PC-3 (cell line): ENCODE data around the gene MAN1B1. TPM values are rescaled to one million over a fixed set of nuclear protein-coding genes. Genes with fewer than 3 reads are reported as not detected.

Experiments
- ATAC-seq: fragments of 200-7000 bp; cut with Tn5 transposase; 2 replicates; pipeline ENCODE4 v1.9.1; 2020; ENCODE audit warnings: mild to moderate bottlenecking, moderate library complexity
- BruUV-seq: library from RNA; stranded (reverse); fragments of 400-500 nt; replicated peaks from 2 replicates; lab custom pipeline; 2021; lab: Mats Ljungman, UMichigan
- CTCF ChIA-PET: fragments of 300-600 bp; sonication (Branson Sonifier 250); formaldehyde crosslinking; loops from one replicate; lab custom pipeline; 2022; ENCODE audit warnings: antibody characterized with exemption; lab: Charles Lee
- POLR2A ChIA-PET: fragments of 300-600 bp; sonication (Branson Sonifier 250); formaldehyde crosslinking; loops from one replicate; lab custom pipeline; 2022; ENCODE audit warnings: antibody characterized with exemption; ENCODE audit not compliant: unreplicated experiment; lab: Charles Lee
- DNase-seq: peaks from one replicate; pipeline ENCODE4 v3.0.0-alpha.2; 2015
- H2AFZ ChIP-seq: fragments of 300-600 bp; sonication (generic); 2 replicates; pipeline ENCODE4 v1.6.0; 2016; ENCODE audit warnings: antibody characterized with exemption, low read length
- H3F3A ChIP-seq: fragments of 300-600 bp; sonication (generic); one replicate; pipeline ENCODE4 v1.6.0; 2017; ENCODE audit warnings: antibody characterized with exemption, low read length, control low read depth, mild to moderate bottlenecking; ENCODE audit not compliant: unreplicated experiment
- H3K27ac ChIP-seq: fragments of 300-600 bp; sonication (generic); 2 replicates; pipeline ENCODE4 v1.5.1; 2016; ENCODE audit warnings: mild to moderate bottlenecking, low read length
- H3K27me3 ChIP-seq: fragments of 300-600 bp; sonication (generic); 2 replicates; pipeline ENCODE4 v1.6.1; 2016; ENCODE audit warnings: low read length, mixed read lengths
- H3K36me3 ChIP-seq: fragments of 300-600 bp; sonication (generic); 2 replicates; pipeline ENCODE4 v1.6.1; 2016; ENCODE audit warnings: low read depth, mixed run types, low read length, mixed read lengths
- H3K4me1 ChIP-seq: fragments of 300-600 bp; sonication (generic); 2 replicates; pipeline ENCODE4 v1.5.1; 2016; ENCODE audit warnings: low read length; ENCODE audit not compliant: insufficient read depth
- H3K4me2 ChIP-seq: fragments of 300-600 bp; sonication (generic); 2 replicates; pipeline ENCODE4 v1.6.0; 2016; ENCODE audit warnings: low read length
- H3K4me3 ChIP-seq: fragments of 300-600 bp; sonication (generic); 2 replicates; pipeline ENCODE4 v1.5.1; 2016; ENCODE audit warnings: mild to moderate bottlenecking, low read length, mixed read lengths
- H3K79me2 ChIP-seq: fragments of 300-600 bp; sonication (generic); 2 replicates; pipeline ENCODE4 v1.6.1; 2017; ENCODE audit warnings: low read length, mixed read lengths
- H3K9ac ChIP-seq: fragments of 300-600 bp; sonication (generic); 2 replicates; pipeline ENCODE4 v1.6.0; 2016; ENCODE audit warnings: mild to moderate bottlenecking, low read length
- H3K9me2 ChIP-seq: fragments of 300-600 bp; sonication (generic); replicated peaks from 2 replicates; pipeline ENCODE4 v1.6.1; 2016; ENCODE audit warnings: mixed run types, low read length, mixed read lengths
- H3K9me3 ChIP-seq: fragments of 300-600 bp; sonication (generic); 2 replicates; pipeline ENCODE4 v1.6.1; 2016; ENCODE audit warnings: low read length, mixed read lengths
- H4K20me1 ChIP-seq: fragments of 300-600 bp; sonication (generic); 2 replicates; pipeline ENCODE4 v1.6.1; 2016; ENCODE audit warnings: low read length, mixed read lengths
- EZH2 ChIP-seq: fragments of 300-600 bp; sonication (generic); IDR thresholded peaks from one replicate; pipeline ENCODE4 v1.6.1; 2017; ENCODE audit warnings: antibody characterized with exemption, mild to moderate bottlenecking, low read length; ENCODE audit not compliant: unreplicated experiment
- EZH2phosphoT487 ChIP-seq: fragments of 300-600 bp; sonication (generic); IDR thresholded peaks from 2 replicates; pipeline ENCODE4 v1.6.1; 2018; ENCODE audit warnings: mild to moderate bottlenecking, antibody characterized with exemption, low read length, borderline replicate concordance
- intact Hi-C: fragments of 100-400 bp; cut with micrococcal nuclease; formaldehyde crosslinking; loops from 2 replicates; pipeline ENCODE4 v1.9.0; 2023
- total RNA-seq: library from RNA; depleted of rRNA; stranded (reverse); fragments of >200 nt; gene quantifications from 2 replicates; pipeline ENCODE4 v1.2.3, GENCODE V29; 2014
- TF ChIP-seq, protein P1 (sequence below): fragments of 300-600 bp; sonication (generic); conservative IDR thresholded peaks from 2 replicates; pipeline ENCODE4 v1.5.1; 2017; ENCODE audit warnings: antibody characterized with exemption, low read depth, mild to moderate bottlenecking, low read length

Gene MAN1B1
- total RNA-seq, 1 experiment from 2014 or later = 65.5 TPM

DNA sequence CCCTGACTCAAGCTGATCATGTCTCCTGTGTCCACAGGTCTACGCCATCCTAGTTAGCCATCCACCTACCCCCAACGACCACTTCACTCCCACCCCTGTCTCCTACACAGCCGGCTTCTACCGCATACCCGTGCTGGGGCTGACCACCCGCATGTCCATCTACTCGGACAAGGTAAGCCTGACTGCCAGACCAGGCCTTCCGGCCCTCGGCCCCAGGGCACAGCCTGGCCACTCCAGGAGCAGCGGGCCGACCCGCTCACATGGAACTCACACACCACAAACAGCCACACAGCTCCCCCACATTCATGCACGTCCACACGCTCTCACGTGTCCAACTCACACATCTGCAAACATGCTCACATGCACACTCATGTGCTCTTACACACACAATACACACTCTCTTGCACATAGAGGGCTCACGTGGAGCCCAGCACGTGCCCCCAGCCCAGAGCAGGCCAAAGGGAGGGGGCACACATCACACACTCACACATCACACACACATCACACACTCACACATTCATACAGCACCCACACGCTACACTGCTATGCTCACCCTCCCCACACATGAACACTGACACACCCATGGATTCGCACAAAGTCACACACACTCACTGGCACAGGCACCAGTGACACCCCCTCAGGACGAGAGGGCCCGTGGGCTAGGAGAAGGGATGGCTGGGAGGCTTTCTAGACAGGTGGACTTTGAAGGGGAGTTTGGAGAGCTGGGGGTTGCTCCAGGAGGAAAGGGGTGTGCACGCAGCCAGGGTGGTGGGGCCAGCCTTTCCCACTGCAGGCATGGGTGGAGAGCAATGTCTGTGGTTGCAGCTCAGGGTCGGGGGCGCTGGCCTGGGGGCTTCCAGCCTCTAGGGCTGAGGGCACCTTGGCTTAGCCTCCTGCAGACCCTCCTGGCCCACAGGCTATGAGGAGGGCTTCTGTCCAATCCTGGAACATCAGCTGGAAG, 55.5 kb downstream of the MAN1B1 start:
- intact Hi-C loops = no loop called here

DNA sequence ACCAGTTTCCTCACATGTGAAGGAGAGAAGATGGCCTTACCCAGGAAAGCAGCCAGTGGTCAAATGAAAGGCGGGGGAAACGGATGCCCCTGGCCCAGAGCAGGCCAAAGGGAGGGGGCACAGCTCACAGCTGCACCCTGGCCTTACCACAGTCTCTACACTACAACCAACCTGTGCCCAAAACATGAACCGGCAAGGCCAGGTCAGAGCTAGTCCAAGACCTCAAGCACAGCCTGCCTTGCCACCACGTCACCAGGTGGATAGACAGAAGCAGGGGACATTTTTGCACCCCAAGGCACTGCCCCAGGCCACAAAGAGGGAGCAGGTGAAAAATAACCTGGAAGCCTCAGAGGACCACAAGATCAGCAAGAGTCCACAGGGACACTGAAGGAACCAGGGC, 56.7 kb downstream of the MAN1B1 start:
- Histone ChIP-seq H3K27ac (no peak overlapping the region), H4K20me1 (no peaks in the 10 kb centered on the region), H3K36me3 (no peaks in the 10 kb centered on the region), H3K27me3 (0 out of 2 replicates have a peak, but pooled peaks cover 2% of the 10 kb centered on the region), H3F3A (no peaks in the 10 kb centered on the region), H3K9me2 (no peaks in the 10 kb centered on the region), H3K9me3 (no peaks in the 10 kb centered on the region), H3K9ac (no peak overlapping the region), H3K79me2 (no peaks in the 10 kb centered on the region), H3K4me1 (no peaks in the 10 kb centered on the region), H2AFZ (no peak overlapping the region), H3K4me3 (no peak overlapping the region), H3K4me2 (no peak overlapping the region)
- DNase-seq (no peak), ATAC-seq (no peak)
- BruUV-seq = no TSS peak
- CTCF ChIA-PET = no interaction called here
- intact Hi-C loops = no loop called here
- POLR2A ChIA-PET = no interaction called here
- no peak for TF ChIP-seq EZH2phosphoT487
- TF ChIP-seq, protein P1, sequence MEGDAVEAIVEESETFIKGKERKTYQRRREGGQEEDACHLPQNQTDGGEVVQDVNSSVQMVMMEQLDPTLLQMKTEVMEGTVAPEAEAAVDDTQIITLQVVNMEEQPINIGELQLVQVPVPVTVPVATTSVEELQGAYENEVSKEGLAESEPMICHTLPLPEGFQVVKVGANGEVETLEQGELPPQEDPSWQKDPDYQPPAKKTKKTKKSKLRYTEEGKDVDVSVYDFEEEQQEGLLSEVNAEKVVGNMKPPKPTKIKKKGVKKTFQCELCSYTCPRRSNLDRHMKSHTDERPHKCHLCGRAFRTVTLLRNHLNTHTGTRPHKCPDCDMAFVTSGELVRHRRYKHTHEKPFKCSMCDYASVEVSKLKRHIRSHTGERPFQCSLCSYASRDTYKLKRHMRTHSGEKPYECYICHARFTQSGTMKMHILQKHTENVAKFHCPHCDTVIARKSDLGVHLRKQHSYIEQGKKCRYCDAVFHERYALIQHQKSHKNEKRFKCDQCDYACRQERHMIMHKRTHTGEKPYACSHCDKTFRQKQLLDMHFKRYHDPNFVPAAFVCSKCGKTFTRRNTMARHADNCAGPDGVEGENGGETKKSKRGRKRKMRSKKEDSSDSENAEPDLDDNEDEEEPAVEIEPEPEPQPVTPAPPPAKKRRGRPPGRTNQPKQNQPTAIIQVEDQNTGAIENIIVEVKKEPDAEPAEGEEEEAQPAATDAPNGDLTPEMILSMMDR = no peak
- no peak for TF ChIP-seq EZH2

More for the DNA sequence above, 55.5 kb downstream of the MAN1B1 start:
- TF ChIP-seq, protein P1 = no peak
- TF ChIP-seq EZH2 = no peak
- TF ChIP-seq EZH2phosphoT487 = no peak
- H3K79me2 ChIP-seq = no peaks in the 10 kb centered on the region
- no peak overlapping the region for H3K27ac ChIP-seq
- H3K4me3 ChIP-seq = no peak overlapping the region
- H3K36me3 ChIP-seq = no peaks in the 10 kb centered on the region
- no peaks in the 10 kb centered on the region for H3K4me1 ChIP-seq
- H3K9ac ChIP-seq = no peak overlapping the region
- no peaks in the 10 kb centered on the region for H4K20me1 ChIP-seq
- peaks cover 10% of the 10 kb centered on the region; the same call in 1 of the 2 replicates for H3K27me3 ChIP-seq
- no peak for ATAC-seq
- H2AFZ ChIP-seq = no peak overlapping the region
- DNase-seq = no peak
- POLR2A ChIA-PET = no interaction called here
- BruUV-seq = no TSS peak
- H3F3A ChIP-seq = no peaks in the 10 kb centered on the region
- H3K9me2 ChIP-seq = no peaks in the 10 kb centered on the region
- CTCF ChIA-PET = no interaction called here
- H3K9me3 ChIP-seq = no peaks in the 10 kb centered on the region
- H3K4me2 ChIP-seq = no peak overlapping the region
